K562 (cell line): ENCODE results near the gene NOL4L. TPM values are rescaled to one million over a fixed set of nuclear protein-coding genes. Genes with fewer than 3 reads are reported as not detected.

Source experiments
- ASH1L ChIP-seq: fragments of 450-650 bp; IDR thresholded peaks from 2 replicates; pipeline ENCODE4 v1.6.1; 2018; ENCODE audit warnings: borderline replicate concordance, mild to moderate bottlenecking, low read depth; ENCODE audit not compliant: partially characterized antibody
- BCLAF1 ChIP-seq, 2 experiments: fragments of 450-650 bp in 1 of 2; IDR thresholded peaks; 2 replicates each; pipeline ENCODE4 v1.6.1; 2011 to 2017; ENCODE audit warnings: low read depth in 2 of 2, antibody characterized with exemption in 1 of 2, borderline replicate concordance in 1 of 2, low read length in 1 of 2, mild to moderate bottlenecking in 1 of 2, mixed read lengths in 1 of 2; ENCODE audit not compliant: control insufficient read depth in 1 of 2
- CBX1 ChIP-seq: sonication (generic); IDR thresholded peaks from 2 replicates; pipeline ENCODE4 v1.6.1; 2016; ENCODE audit warnings: antibody characterized with exemption, low read depth, mild to moderate bottlenecking
- DPF2 ChIP-seq: fragments of 450-650 bp; IDR thresholded peaks from 2 replicates; pipeline ENCODE4 v1.6.1; 2016
- GABPA ChIP-seq: fragments of 200-800 bp; sonication (Bioruptor generic); conservative IDR thresholded peaks from 2 replicates; pipeline ENCODE4 v1.6.1; 2016; ENCODE audit warnings: low read depth, missing genetic modification characterization, missing compliant biosample characterization
- HDGF ChIP-seq: fragments of 450-650 bp; IDR thresholded peaks from 2 replicates; pipeline ENCODE4 v1.6.1; 2016
- HNRNPUL1 ChIP-seq: fragments of 200-400 bp; formaldehyde crosslinking; IDR thresholded peaks from 2 replicates; pipeline ENCODE4 v1.6.1; 2017; ENCODE audit warnings: low read length
- JUNB ChIP-seq: fragments of 450-650 bp; formaldehyde crosslinking; conservative IDR thresholded peaks from 2 replicates; pipeline ENCODE4 v1.4.0; 2020; ENCODE audit warnings: mild to moderate bottlenecking
- MBD2 ChIP-seq: sonication (generic); IDR thresholded peaks from 2 replicates; pipeline ENCODE4 v1.6.1; 2016; ENCODE audit warnings: low read depth, borderline replicate concordance
- MTA2 ChIP-seq: fragments of 450-650 bp; IDR thresholded peaks from 2 replicates; pipeline ENCODE4 v1.6.1; 2016; ENCODE audit warnings: low read depth
- NCOA2 ChIP-seq, 2 experiments: fragments of 450-650 bp; IDR thresholded peaks; 2 replicates each; pipeline ENCODE4 v1.6.1; 2018; ENCODE audit warnings: mild to moderate bottlenecking in 2 of 2, moderate library complexity in 1 of 2; ENCODE audit not compliant: partially characterized antibody in 2 of 2
- PCBP1 ChIP-seq: fragments of 200-400 bp; formaldehyde crosslinking; IDR thresholded peaks from 2 replicates; pipeline ENCODE4 v1.6.1; 2018; ENCODE audit warnings: mild to moderate bottlenecking, low read depth, low read length; ENCODE audit not compliant: poor library complexity, severe bottlenecking
- PHB ChIP-seq: fragments of 250-450 bp; sonication (Bioruptor Pico); IDR thresholded peaks from 2 replicates; pipeline ENCODE4 v1.5.0; 2021
- PRMT5 ChIP-seq: sonication (generic); formaldehyde crosslinking; IDR thresholded peaks from 2 replicates; pipeline ENCODE4 v1.5.0; 2020; ENCODE audit warnings: missing genetic modification reagents
- RBM22 ChIP-seq: fragments of 200-400 bp; formaldehyde crosslinking; IDR thresholded peaks from 2 replicates; pipeline ENCODE4 v1.6.1; 2018; ENCODE audit warnings: low read length, low read depth; ENCODE audit not compliant: poor library complexity, severe bottlenecking
- TFE3 ChIP-seq: fragments of 450-650 bp; formaldehyde crosslinking; IDR thresholded peaks from 2 replicates; pipeline ENCODE4 v1.4.0; 2020; ENCODE audit warnings: mild to moderate bottlenecking, mixed read lengths
- ZBED1 ChIP-seq: IDR thresholded peaks from 2 replicates; pipeline ENCODE4 v1.6.1; 2014
- ZBTB34 ChIP-seq: fragments of 250-450 bp; sonication (Bioruptor Pico); IDR thresholded peaks from 2 replicates; pipeline ENCODE4 v1.8.0; 2021; ENCODE audit warnings: mild to moderate bottlenecking, moderate library complexity
- ZFX ChIP-seq: sonication (generic); formaldehyde crosslinking; IDR thresholded peaks from 2 replicates; pipeline ENCODE4 v1.8.0; 2022; ENCODE audit warnings: mild to moderate bottlenecking, missing genetic modification reagents, moderate library complexity
- ZKSCAN1 ChIP-seq: fragments of 150-350 bp; IDR thresholded peaks from 2 replicates; pipeline ENCODE4 v1.6.1; 2016; ENCODE audit warnings: low read depth, low read length
- ZNF263 ChIP-seq: sonication (generic); formaldehyde crosslinking; IDR thresholded peaks from 2 replicates; pipeline ENCODE4 v1.8.0; 2022; ENCODE audit warnings: mild to moderate bottlenecking, missing genetic modification reagents, borderline replicate concordance
- ZNF507 ChIP-seq: conservative IDR thresholded peaks from 2 replicates; pipeline ENCODE4 v1.6.1; 2017; ENCODE audit warnings: missing genetic modification characterization, missing compliant biosample characterization
- ZNF583 ChIP-seq: fragments of 250-450 bp; sonication (Bioruptor Pico); IDR thresholded peaks from 2 replicates; pipeline ENCODE4 v1.4.0; 2020
- polyA plus RNA-seq, 8 experiments: library from polyadenylated mRNA; depleted of rRNA in 4 of 8; stranded (reverse) in 5 of 8; unstranded in 3 of 8; fragments of >200 nt; fragmentation: Nextera tagmentation in 2 of 8; fragmentation: Illumina TruSeq in 1 of 8; extraction: Ambion mirVana in 2 of 8; extraction: Trizol in 1 of 8; gene quantifications; 2 replicates each; pipeline versions ENCODE4 v1.2.1 to v1.2.3, GENCODE V29; 2011 to 2014; ENCODE audit warnings: inconsistent platforms in 1 of 8, missing spikeins in 1 of 8
- total RNA-seq, 7 experiments: library from RNA; depleted of rRNA in 6 of 7; stranded (reverse); fragments of >200 nt in 6 of 7; fragmentation: Illumina TruSeq in 2 of 7; extraction: Trizol in 2 of 7; gene quantifications; 2 replicates each; pipeline versions ENCODE4 v1.2.1 to v1.2.3, GENCODE V29; 2011 to 2021; ENCODE audit warnings: low replicate concordance in 1 of 7

The NOL4L gene
- total and polyA plus RNA-seq, 9 of the 15 experiments (the other 6 are each of a cell fraction or from before 2014, with no cell fraction given): 5.1 to 36.2 (median 13.6) TPM

GRCh38 chr20:32537657-32538525 is 47.2 kb downstream of the NOL4L start (continued):
- peak; percentile 63; the same call in 1 of the 2 replicates for TF ChIP-seq ZNF263 (CRISPR knock-in tag)
- TF ChIP-seq ZBTB34 (CRISPR knock-in tag): no peak
- TF ChIP-seq PHB: no peak
- no peak for TF ChIP-seq ZNF507
- peak; percentile 37; the same call in 1 of the 2 replicates for TF ChIP-seq HDGF
- 0 out of 2 replicates have a peak, but pooled peaks have one; percentile 25 for TF ChIP-seq CBX1
- TF ChIP-seq MBD2: peak; percentile 16; the same call in 1 of the 2 replicates
- no peak for TF ChIP-seq BCLAF1 (IDR thresholded peaks at IDR 0.05; ENCODE audit: borderline replicate concordance in 1 of 2, control insufficient read depth in 1 of 2, low read depth in 2 of 2, low read length in 1 of 2)
- TF ChIP-seq ZNF583 (CRISPR knock-in tag): no peak
- no peak for TF ChIP-seq NCOA2 (IDR thresholded peaks at IDR 0.05; ENCODE audit: partially characterized antibody in 2 of 2)
- TF ChIP-seq ZFX (CRISPR knock-in tag): peak; percentile 39; the same call in 1 of the 2 replicates
- peak; percentile 68; the same call in 1 of the 2 replicates for TF ChIP-seq DPF2
- no peak for TF ChIP-seq PRMT5 (CRISPR knock-in tag)
- no peak for TF ChIP-seq ZKSCAN1
- no peak for TF ChIP-seq TFE3
- TF ChIP-seq MTA2: no peak
- no peak for TF ChIP-seq HNRNPUL1
- TF ChIP-seq RBM22: no peak
- no peak for TF ChIP-seq JUNB
- no peak for TF ChIP-seq ZBED1
- peak; percentile 93 for TF ChIP-seq PCBP1
- no peak for TF ChIP-seq ASH1L
- TF ChIP-seq GABPA: peak; percentile 25; the same call in 1 of the 2 replicates
